Nephron (organoid): ENCODE results near the gene CES3.

Experiments used
- H3K27ac Mint-ChIP-seq, 3 experiments: 2 replicates each; pipeline ENCODE4 v1.8.0; 2020; ENCODE audit warnings: mixed read lengths in 3 of 3, mild to moderate bottlenecking in 2 of 3, moderate library complexity in 1 of 3
- H3K27me3 Mint-ChIP-seq: 2 replicates; pipeline ENCODE4 v1.8.0; 2021; ENCODE audit warnings: low read depth, mild to moderate bottlenecking, moderate library complexity, mixed read lengths
- H3K36me3 Mint-ChIP-seq: 2 replicates; pipeline ENCODE4 v1.8.0; 2020; ENCODE audit warnings: low read depth, mixed read lengths
- H3K4me1 Mint-ChIP-seq: 2 replicates; pipeline ENCODE4 v1.8.0; 2020; ENCODE audit warnings: mixed read lengths
- H3K4me3 Mint-ChIP-seq, 3 experiments: 2 replicates each; pipeline ENCODE4 v1.8.0; 2020; ENCODE audit warnings: mild to moderate bottlenecking in 3 of 3, mixed read lengths in 3 of 3, moderate library complexity in 2 of 3
- H3K9me3 Mint-ChIP-seq: 2 replicates; pipeline ENCODE4 v1.8.0; 2020; ENCODE audit warnings: mixed read lengths
- TF ChIP-seq, protein P1 (sequence below), 3 experiments: fragments of 200-600 bp; sonication (generic); IDR thresholded peaks; one replicate each; pipeline ENCODE4 v1.5.0; 2021; ENCODE audit warnings: antibody characterized with exemption in 3 of 3; ENCODE audit not compliant: unreplicated experiment in 3 of 3

CES3 gene

DNA sequence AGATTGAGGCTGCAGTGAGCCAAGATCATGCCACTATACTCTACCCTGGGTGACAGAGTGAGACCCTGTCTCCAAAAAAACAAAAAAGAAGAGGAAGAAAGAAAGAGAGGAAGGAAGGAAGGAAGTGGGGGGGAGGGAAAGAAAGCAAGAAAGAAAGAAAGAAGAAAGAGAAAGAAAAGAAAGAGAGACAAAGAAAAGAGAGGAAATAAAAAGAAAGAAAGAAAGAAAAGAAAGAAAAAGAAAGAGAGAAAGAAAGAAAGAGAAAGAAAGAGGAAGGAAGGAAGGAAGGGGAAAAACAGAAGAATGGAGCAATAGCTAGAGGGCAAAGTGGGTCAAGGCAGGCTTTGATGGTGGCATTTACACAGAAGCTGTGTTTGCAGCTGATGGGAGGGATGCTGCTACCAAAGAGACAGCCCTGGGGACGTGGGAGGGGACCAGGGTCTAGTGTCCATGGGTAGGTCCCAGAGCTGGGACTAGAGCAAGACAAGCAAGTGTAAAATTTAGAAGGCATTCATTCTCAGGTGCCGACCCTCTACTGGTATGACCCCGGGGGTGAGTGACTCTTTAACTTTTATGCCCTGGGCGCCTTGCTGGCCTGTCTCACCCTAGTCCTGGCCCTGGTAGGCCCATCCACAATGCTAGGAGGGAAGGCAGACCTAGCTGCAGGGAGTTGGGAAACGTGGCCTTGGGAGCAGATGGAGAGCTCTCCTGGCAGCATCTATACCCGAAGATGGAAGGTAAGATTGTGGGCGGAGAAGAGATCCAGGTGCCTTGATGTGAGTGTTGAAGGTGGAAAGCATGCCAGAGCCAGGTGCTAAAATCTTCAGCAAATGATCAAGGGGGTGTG is 2.0 kb upstream of the CES3 start:
- Mint-ChIP-seq H3K27ac (no peak overlapping the region), H3K36me3 (no peaks in the 10 kb centered on the region), H3K27me3 (peaks cover 24% of the 10 kb centered on the region), H3K9me3 (no peaks in the 10 kb centered on the region), H3K4me3 (no peak overlapping the region), H3K4me1 (peaks cover 5% of the 10 kb centered on the region)
- TF ChIP-seq, protein P1, sequence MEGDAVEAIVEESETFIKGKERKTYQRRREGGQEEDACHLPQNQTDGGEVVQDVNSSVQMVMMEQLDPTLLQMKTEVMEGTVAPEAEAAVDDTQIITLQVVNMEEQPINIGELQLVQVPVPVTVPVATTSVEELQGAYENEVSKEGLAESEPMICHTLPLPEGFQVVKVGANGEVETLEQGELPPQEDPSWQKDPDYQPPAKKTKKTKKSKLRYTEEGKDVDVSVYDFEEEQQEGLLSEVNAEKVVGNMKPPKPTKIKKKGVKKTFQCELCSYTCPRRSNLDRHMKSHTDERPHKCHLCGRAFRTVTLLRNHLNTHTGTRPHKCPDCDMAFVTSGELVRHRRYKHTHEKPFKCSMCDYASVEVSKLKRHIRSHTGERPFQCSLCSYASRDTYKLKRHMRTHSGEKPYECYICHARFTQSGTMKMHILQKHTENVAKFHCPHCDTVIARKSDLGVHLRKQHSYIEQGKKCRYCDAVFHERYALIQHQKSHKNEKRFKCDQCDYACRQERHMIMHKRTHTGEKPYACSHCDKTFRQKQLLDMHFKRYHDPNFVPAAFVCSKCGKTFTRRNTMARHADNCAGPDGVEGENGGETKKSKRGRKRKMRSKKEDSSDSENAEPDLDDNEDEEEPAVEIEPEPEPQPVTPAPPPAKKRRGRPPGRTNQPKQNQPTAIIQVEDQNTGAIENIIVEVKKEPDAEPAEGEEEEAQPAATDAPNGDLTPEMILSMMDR (IDR thresholded peaks at IDR 0.05; ENCODE audit: unreplicated experiment in 3 of 3) = no peak

DNA sequence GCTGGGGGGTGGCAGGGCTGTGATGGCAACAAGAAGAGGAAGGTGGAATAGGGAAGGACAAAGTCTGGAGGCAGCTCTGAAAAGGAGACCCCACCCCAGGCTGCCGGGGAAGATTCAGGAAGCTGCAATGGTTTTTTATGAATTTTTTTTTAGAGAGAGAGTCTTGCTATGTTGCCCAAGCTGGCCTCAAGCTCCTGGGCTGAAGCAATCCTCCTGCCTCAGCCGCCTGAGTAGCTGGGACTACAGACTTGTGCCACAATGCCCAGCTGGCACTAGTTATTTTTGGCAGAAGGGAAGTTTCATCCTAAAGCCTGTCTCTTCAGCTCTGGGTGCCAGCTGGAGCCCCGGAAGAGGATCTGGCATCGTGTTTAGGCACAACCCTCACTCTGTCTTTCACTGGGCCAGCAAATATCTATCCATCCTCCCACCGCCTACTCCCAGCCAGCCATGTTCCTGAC is 1.3 kb upstream of the CES3 start:
- Mint-ChIP-seq H3K9me3 (no peaks in the 10 kb centered on the region), H3K36me3 (no peaks in the 10 kb centered on the region)

DNA sequence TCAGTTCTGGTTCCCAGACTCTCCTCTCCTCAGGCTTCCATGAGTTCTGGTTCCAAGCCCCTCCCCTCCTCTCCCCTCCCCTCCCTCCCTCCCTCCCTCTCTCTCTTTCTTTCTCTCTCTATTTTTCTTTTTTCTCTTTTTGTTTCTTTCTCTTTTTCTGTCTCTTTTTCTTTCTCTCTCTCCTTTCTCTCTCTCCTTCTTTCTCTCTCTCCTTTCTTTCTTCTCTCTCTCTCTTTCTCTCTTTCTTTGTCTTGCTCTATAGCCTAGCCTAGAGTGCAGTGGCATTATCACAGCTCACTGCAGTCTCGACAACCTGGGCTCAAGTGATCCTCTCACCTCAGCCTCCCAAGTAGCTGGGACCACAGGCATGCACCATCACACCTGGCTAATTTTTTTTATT is 796 bp upstream of the CES3 start:
- Mint-ChIP-seq H3K27me3 (peaks cover 20% of the 10 kb centered on the region), H3K4me3 (no peak overlapping the region), H3K27ac (no peak overlapping the region), H3K36me3 (no peaks in the 10 kb centered on the region), H3K4me1 (peaks cover 5% of the 10 kb centered on the region), H3K9me3 (no peaks in the 10 kb centered on the region)
- TF ChIP-seq, protein P1 (IDR thresholded peaks at IDR 0.05; ENCODE audit: unreplicated experiment in 3 of 3) = no peak

More for the DNA sequence above, 1.3 kb upstream of the CES3 start:
- H3K27ac Mint-ChIP-seq = no peak overlapping the region
- H3K4me1 Mint-ChIP-seq = peaks cover 5% of the 10 kb centered on the region
- peaks cover 22% of the 10 kb centered on the region for H3K27me3 Mint-ChIP-seq
- H3K4me3 Mint-ChIP-seq = no peak overlapping the region
- TF ChIP-seq, protein P1 (IDR thresholded peaks at IDR 0.05; ENCODE audit: unreplicated experiment in 3 of 3) = no peak

DNA sequence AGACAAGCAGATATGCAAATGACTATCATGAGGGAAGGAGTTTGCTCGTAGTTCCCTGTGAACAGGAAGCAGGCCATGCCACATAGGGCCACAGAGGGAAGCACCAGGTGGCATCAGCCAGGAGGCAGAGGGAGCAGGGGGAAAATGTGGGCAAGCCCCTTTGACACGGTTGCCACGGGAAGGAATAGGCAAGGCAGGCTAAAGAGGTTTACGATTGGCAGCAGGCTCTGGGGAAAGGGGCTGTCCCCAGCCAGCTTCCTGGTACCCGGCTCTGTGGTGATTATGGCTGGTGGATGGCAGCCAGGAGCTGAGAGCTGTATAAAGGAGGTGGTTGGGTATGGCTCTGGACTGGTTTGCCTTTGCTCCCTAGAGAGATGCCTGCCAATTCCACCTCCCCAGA is 848 bp downstream of the CES3 start:
- Mint-ChIP-seq H3K4me1 (peaks cover 5% of the 10 kb centered on the region), H3K9me3 (no peaks in the 10 kb centered on the region), H3K27ac (no peak overlapping the region), H3K36me3 (no peaks in the 10 kb centered on the region), H3K4me3 (peak overlapping the region in 2 of 3 experiments; percentile 27 to 78), H3K27me3 (peaks cover 16% of the 10 kb centered on the region)
- TF ChIP-seq, protein P1 (IDR thresholded peaks at IDR 0.05; ENCODE audit: unreplicated experiment in 3 of 3) = no peak

DNA sequence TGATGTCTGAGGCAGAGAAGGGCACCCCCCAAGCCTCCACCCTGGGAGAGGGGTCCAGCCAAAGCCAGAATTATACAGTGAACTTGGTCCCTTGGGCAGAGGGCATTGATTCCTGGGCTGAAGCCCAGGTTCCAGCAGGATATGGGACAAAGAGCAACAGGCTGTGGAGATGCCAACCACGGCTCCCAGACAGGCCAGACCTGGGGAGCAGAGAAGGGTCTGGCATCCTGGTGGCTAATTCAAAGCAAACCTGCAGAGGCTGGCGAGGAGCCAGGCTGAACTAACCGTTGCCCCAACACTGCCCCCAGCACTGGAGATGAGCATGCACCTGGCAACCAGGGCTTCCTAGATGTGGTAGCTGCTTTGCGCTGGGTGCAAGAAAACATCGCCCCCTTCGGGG is 3.0 kb downstream of the CES3 start:
- no peak overlapping the region for H3K4me3 Mint-ChIP-seq
- no peaks in the 10 kb centered on the region for H3K36me3 Mint-ChIP-seq
- H3K27ac Mint-ChIP-seq = no peak overlapping the region
- H3K9me3 Mint-ChIP-seq = no peaks in the 10 kb centered on the region
- peaks cover 5% of the 10 kb centered on the region for H3K4me1 Mint-ChIP-seq
- peaks cover 12% of the 10 kb centered on the region for H3K27me3 Mint-ChIP-seq
- TF ChIP-seq, protein P1 (IDR thresholded peaks at IDR 0.05; ENCODE audit: unreplicated experiment in 3 of 3) = no peak

DNA sequence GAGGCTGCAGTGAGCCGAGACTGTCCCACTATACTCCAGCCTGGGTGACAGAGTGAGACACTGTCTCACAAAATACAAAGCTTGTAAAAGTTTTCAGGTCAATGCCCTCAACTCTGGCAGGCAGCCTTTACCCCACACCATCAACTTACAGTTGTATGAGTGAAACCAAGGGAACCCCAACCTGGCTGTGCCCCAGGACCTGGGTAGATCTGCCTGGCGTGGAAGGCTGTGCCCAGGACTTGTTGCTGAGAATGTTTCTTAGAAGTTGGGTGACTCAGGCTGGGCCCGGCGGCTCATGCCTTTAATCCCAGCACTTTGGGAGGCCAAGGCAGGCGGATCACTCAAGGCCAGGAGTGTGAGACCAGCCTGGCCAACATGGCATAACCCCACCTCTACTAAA is 7.8 kb downstream of the CES3 start:
- Mint-ChIP-seq H3K4me1 (no peaks in the 10 kb centered on the region), H3K36me3 (no peaks in the 10 kb centered on the region), H3K27me3 (peaks cover 4% of the 10 kb centered on the region), H3K9me3 (no peaks in the 10 kb centered on the region), H3K4me3 (no peak overlapping the region), H3K27ac (no peak overlapping the region)
- TF ChIP-seq, protein P1 (IDR thresholded peaks at IDR 0.05; ENCODE audit: unreplicated experiment in 3 of 3) = no peak
